HEK293 (cell line): ENCODE measurements around the gene ADRA1B.

Experiments
- KLF10 ChIP-seq: fragments of 450-650 bp; IDR thresholded peaks from 2 replicates; pipeline ENCODE4 v1.5.1; 2018; ENCODE audit warnings: missing biosample characterization, mild to moderate bottlenecking, missing genetic modification characterization
- KLF16 ChIP-seq: fragments of 450-650 bp; formaldehyde crosslinking; IDR thresholded peaks from 2 replicates; pipeline ENCODE4 v1.5.1; 2017; ENCODE audit warnings: missing biosample characterization, missing genetic modification characterization
- SETDB1 ChIP-seq: IDR thresholded peaks from one replicate; pipeline ENCODE4 v1.6.1; 2017; ENCODE audit warnings: mild to moderate bottlenecking, low read length, moderate library complexity, mixed read lengths; ENCODE audit not compliant: insufficient read length
- SP2 ChIP-seq: fragments of 450-650 bp; formaldehyde crosslinking; IDR thresholded peaks from 2 replicates; pipeline ENCODE4 v1.5.1; 2016; ENCODE audit warnings: missing biosample characterization, missing genetic modification characterization
- YY1 ChIP-seq: fragments of 450-650 bp; formaldehyde crosslinking; IDR thresholded peaks from 2 replicates; pipeline ENCODE4 v1.5.1; 2018; ENCODE audit warnings: missing biosample characterization, missing genetic modification characterization
- ZFP69B ChIP-seq: fragments of 450-650 bp; formaldehyde crosslinking; IDR thresholded peaks from 2 replicates; pipeline ENCODE4 v1.5.1; 2016; ENCODE audit warnings: missing biosample characterization, missing genetic modification characterization
- ZNF114 ChIP-seq: fragments of 450-650 bp; formaldehyde crosslinking; IDR thresholded peaks from 2 replicates; pipeline ENCODE4 v1.5.0; 2017; ENCODE audit warnings: missing biosample characterization, missing genetic modification characterization
- ZNF146 ChIP-seq: fragments of 450-650 bp; formaldehyde crosslinking; IDR thresholded peaks from 2 replicates; pipeline ENCODE4 v1.5.1; 2016; ENCODE audit warnings: missing biosample characterization, missing genetic modification characterization
- ZNF157 ChIP-seq: fragments of 450-650 bp; formaldehyde crosslinking; IDR thresholded peaks from 2 replicates; pipeline ENCODE4 v1.5.1; 2016; ENCODE audit warnings: missing biosample characterization, missing genetic modification characterization
- ZNF169 ChIP-seq: fragments of 450-650 bp; formaldehyde crosslinking; IDR thresholded peaks from 2 replicates; pipeline ENCODE4 v1.5.1; 2016; ENCODE audit warnings: missing biosample characterization, missing genetic modification characterization
- ZNF223 ChIP-seq: fragments of 450-650 bp; formaldehyde crosslinking; IDR thresholded peaks from 2 replicates; pipeline ENCODE4 v1.5.1; 2016; ENCODE audit warnings: missing biosample characterization, missing genetic modification characterization
- ZNF266 ChIP-seq: fragments of 450-650 bp; formaldehyde crosslinking; IDR thresholded peaks from 2 replicates; pipeline ENCODE4 v1.5.1; 2016; ENCODE audit warnings: missing biosample characterization, missing genetic modification characterization, low read depth
- ZNF292 ChIP-seq: fragments of 450-650 bp; formaldehyde crosslinking; IDR thresholded peaks from 2 replicates; pipeline ENCODE4 v1.5.1; 2016; ENCODE audit warnings: low read depth, missing biosample characterization, missing genetic modification characterization, borderline replicate concordance
- ZNF37A ChIP-seq: fragments of 450-650 bp; IDR thresholded peaks from 2 replicates; pipeline ENCODE4 v1.5.1; 2018; ENCODE audit warnings: missing biosample characterization, missing genetic modification characterization
- ZNF510 ChIP-seq: fragments of 450-650 bp; formaldehyde crosslinking; IDR thresholded peaks from 2 replicates; pipeline ENCODE4 v1.5.1; 2018; ENCODE audit warnings: mild to moderate bottlenecking, missing genetic modification characterization, missing biosample characterization; ENCODE audit not compliant: insufficient replicate concordance
- ZNF544 ChIP-seq: fragments of 450-650 bp; formaldehyde crosslinking; IDR thresholded peaks from 2 replicates; pipeline ENCODE4 v1.5.0; 2017; ENCODE audit warnings: missing biosample characterization, missing genetic modification characterization
- ZNF560 ChIP-seq: fragments of 450-650 bp; formaldehyde crosslinking; IDR thresholded peaks from 2 replicates; pipeline ENCODE4 v1.5.1; 2017; ENCODE audit warnings: missing biosample characterization, missing genetic modification characterization, borderline replicate concordance
- ZNF585B ChIP-seq: fragments of 450-650 bp; formaldehyde crosslinking; IDR thresholded peaks from 2 replicates; pipeline ENCODE4 v1.5.1; 2016; ENCODE audit warnings: missing biosample characterization, missing genetic modification characterization
- ZNF623 ChIP-seq: fragments of 450-650 bp; formaldehyde crosslinking; IDR thresholded peaks from 2 replicates; pipeline ENCODE4 v1.5.1; 2016; ENCODE audit warnings: missing biosample characterization, missing genetic modification characterization
- ZNF747 ChIP-seq: fragments of 450-650 bp; formaldehyde crosslinking; IDR thresholded peaks from 2 replicates; pipeline ENCODE4 v1.5.1; 2016; ENCODE audit warnings: missing biosample characterization, missing genetic modification characterization
- ZNF76 ChIP-seq: fragments of 450-650 bp; formaldehyde crosslinking; IDR thresholded peaks from 2 replicates; pipeline ENCODE4; 2016; ENCODE audit warnings: low read depth, missing biosample characterization, missing genetic modification characterization, borderline replicate concordance
- ZNF768 ChIP-seq: fragments of 450-650 bp; formaldehyde crosslinking; IDR thresholded peaks from 2 replicates; pipeline ENCODE4 v1.5.1; 2018; ENCODE audit warnings: missing biosample characterization, mild to moderate bottlenecking, missing genetic modification characterization
- ZXDB ChIP-seq: fragments of 450-650 bp; formaldehyde crosslinking; IDR thresholded peaks from 2 replicates; pipeline ENCODE4 v1.5.1; 2016; ENCODE audit warnings: missing biosample characterization, missing genetic modification characterization
- TF ChIP-seq, protein P1 (sequence below): fragments of 450-650 bp; formaldehyde crosslinking; IDR thresholded peaks from 2 replicates; pipeline ENCODE4 v1.5.1; 2016; ENCODE audit warnings: missing biosample characterization, missing genetic modification characterization
- TF ChIP-seq, protein P2 (sequence below): fragments of 450-650 bp; formaldehyde crosslinking; IDR thresholded peaks from 2 replicates; pipeline ENCODE4 v1.5.1; 2016; ENCODE audit warnings: missing biosample characterization, missing genetic modification characterization, borderline replicate concordance
- TF ChIP-seq, protein P3 (sequence below): fragments of 450-650 bp; formaldehyde crosslinking; IDR thresholded peaks from 2 replicates; pipeline ENCODE4 v1.5.1; 2016; ENCODE audit warnings: missing biosample characterization, missing genetic modification characterization
- TF ChIP-seq, protein P4 (sequence below): IDR thresholded peaks from 2 replicates; pipeline ENCODE4 v1.6.1; 2011; ENCODE audit warnings: mild to moderate bottlenecking, low read depth, low read length, borderline replicate concordance
- TF ChIP-seq, protein P5 (sequence below): fragments of 450-650 bp; formaldehyde crosslinking; IDR thresholded peaks from 2 replicates; pipeline ENCODE4 v1.5.1; 2016; ENCODE audit warnings: missing biosample characterization, missing genetic modification characterization
- TF ChIP-seq, protein P6 (sequence below): fragments of 450-650 bp; formaldehyde crosslinking; optimal IDR thresholded peaks from 2 replicates; pipeline ENCODE3; 2016; ENCODE audit warnings: missing biosample characterization, mild to moderate bottlenecking, missing genetic modification characterization

The ADRA1B gene

DNA sequence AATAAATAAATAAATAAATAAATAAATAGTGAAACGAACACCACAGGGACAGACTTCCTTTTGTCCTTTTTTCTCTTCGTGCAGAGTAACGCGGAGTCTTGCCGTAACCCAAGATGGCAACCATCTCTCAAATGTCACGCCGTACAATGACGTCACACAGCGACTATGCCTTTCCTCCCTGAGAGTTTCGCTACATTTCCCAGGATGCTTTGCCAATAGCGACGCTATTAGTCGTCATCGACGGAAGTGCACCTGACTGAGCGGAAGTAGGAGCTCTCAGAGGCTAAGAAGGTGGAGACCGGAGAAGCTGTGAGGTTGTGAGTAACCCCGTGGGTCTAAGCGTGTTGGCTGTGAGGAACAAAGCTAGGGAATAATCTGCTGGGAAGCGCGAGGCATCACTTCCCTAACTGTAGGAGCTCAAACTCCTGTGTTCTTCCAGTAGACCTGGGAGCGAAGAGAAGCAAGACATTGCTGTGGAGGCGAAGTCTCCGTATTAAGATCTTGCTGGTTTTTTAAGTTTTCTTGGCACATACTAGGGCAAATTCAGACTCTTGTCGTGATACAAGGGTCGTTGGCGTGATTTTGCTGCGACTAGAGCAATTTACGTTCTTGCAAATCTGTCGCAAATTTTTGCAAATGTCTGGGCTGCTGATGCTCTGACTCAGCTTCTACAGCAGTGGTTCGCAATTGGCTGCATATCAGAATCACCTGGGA, 92.8 kb downstream of the ADRA1B start, which contains the start of gene TTC1 (continued):
- peak; percentile 85 for TF ChIP-seq YY1 (tag by site-specific recombination)
- TF ChIP-seq ZNF146: peak; percentile 83
- no peak for TF ChIP-seq ZFP69B
- peak; percentile 96 for TF ChIP-seq ZNF76
- no peak for TF ChIP-seq ZNF768 (tag by site-specific recombination)
- TF ChIP-seq SP2 (tag by site-specific recombination): peak; percentile 77
- peak; percentile 99 for TF ChIP-seq ZNF266 (tag by site-specific recombination)
- TF ChIP-seq ZNF585B (tag by site-specific recombination): no peak; the same call in 1 of the 2 replicates
- TF ChIP-seq, protein P1, sequence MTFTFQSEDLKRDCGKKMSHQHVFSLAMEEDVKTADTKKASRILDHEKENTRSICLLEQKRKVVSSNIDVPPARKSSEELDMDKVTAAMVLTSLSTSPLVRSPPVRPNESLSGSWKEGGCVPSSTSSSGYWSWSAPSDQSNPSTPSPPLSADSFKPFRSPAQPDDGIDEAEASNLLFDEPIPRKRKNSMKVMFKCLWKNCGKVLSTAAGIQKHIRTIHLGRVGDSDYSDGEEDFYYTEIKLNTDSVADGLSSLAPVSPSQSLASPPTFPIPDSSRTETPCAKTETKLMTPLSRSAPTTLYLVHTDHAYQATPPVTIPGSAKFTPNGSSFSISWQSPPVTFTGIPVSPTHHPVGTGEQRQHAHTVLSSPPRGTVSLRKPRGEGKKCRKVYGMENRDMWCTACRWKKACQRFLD (tag by site-specific recombination): peak; percentile 98
- TF ChIP-seq, protein P2, sequence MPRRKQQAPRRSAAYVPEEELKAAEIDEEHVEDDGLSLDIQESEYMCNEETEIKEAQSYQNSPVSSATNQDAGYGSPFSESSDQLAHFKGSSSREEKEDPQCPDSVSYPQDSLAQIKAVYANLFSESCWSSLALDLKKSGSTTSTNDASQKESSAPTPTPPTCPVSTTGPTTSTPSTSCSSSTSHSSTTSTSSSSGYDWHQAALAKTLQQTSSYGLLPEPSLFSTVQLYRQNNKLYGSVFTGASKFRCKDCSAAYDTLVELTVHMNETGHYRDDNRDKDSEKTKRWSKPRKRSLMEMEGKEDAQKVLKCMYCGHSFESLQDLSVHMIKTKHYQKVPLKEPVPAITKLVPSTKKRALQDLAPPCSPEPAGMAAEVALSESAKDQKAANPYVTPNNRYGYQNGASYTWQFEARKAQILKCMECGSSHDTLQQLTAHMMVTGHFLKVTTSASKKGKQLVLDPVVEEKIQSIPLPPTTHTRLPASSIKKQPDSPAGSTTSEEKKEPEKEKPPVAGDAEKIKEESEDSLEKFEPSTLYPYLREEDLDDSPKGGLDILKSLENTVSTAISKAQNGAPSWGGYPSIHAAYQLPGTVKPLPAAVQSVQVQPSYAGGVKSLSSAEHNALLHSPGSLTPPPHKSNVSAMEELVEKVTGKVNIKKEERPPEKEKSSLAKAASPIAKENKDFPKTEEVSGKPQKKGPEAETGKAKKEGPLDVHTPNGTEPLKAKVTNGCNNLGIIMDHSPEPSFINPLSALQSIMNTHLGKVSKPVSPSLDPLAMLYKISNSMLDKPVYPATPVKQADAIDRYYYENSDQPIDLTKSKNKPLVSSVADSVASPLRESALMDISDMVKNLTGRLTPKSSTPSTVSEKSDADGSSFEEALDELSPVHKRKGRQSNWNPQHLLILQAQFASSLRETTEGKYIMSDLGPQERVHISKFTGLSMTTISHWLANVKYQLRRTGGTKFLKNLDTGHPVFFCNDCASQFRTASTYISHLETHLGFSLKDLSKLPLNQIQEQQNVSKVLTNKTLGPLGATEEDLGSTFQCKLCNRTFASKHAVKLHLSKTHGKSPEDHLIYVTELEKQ (tag by site-specific recombination): peak; percentile 95; the same call in 1 of the 2 replicates
- TF ChIP-seq ZNF292 (tag by site-specific recombination): peak; percentile 100
- peak; percentile 68; the same call in 1 of the 2 replicates for TF ChIP-seq ZNF157 (tag by site-specific recombination)
- TF ChIP-seq, protein P3, sequence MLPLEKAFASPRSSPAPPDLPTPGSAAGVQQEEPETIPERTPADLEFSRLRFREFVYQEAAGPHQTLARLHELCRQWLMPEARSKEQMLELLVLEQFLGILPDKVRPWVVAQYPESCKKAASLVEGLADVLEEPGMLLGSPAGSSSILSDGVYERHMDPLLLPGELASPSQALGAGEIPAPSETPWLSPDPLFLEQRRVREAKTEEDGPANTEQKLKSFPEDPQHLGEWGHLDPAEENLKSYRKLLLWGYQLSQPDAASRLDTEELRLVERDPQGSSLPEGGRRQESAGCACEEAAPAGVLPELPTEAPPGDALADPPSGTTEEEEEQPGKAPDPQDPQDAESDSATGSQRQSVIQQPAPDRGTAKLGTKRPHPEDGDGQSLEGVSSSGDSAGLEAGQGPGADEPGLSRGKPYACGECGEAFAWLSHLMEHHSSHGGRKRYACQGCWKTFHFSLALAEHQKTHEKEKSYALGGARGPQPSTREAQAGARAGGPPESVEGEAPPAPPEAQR (tag by site-specific recombination): no peak
- TF ChIP-seq, protein P4, sequence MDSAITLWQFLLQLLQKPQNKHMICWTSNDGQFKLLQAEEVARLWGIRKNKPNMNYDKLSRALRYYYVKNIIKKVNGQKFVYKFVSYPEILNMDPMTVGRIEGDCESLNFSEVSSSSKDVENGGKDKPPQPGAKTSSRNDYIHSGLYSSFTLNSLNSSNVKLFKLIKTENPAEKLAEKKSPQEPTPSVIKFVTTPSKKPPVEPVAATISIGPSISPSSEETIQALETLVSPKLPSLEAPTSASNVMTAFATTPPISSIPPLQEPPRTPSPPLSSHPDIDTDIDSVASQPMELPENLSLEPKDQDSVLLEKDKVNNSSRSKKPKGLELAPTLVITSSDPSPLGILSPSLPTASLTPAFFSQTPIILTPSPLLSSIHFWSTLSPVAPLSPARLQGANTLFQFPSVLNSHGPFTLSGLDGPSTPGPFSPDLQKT: no peak
- peak; percentile 99 for TF ChIP-seq ZNF510
- TF ChIP-seq KLF10 (tag by site-specific recombination): no peak
- peak; percentile 97 for TF ChIP-seq ZNF623 (tag by site-specific recombination)
- TF ChIP-seq ZNF114 (tag by site-specific recombination): no peak
- no peak for TF ChIP-seq ZNF544 (tag by site-specific recombination)
- peak; percentile 99 for TF ChIP-seq ZXDB (tag by site-specific recombination)
- TF ChIP-seq ZNF169 (tag by site-specific recombination): no peak
- TF ChIP-seq, protein P5, sequence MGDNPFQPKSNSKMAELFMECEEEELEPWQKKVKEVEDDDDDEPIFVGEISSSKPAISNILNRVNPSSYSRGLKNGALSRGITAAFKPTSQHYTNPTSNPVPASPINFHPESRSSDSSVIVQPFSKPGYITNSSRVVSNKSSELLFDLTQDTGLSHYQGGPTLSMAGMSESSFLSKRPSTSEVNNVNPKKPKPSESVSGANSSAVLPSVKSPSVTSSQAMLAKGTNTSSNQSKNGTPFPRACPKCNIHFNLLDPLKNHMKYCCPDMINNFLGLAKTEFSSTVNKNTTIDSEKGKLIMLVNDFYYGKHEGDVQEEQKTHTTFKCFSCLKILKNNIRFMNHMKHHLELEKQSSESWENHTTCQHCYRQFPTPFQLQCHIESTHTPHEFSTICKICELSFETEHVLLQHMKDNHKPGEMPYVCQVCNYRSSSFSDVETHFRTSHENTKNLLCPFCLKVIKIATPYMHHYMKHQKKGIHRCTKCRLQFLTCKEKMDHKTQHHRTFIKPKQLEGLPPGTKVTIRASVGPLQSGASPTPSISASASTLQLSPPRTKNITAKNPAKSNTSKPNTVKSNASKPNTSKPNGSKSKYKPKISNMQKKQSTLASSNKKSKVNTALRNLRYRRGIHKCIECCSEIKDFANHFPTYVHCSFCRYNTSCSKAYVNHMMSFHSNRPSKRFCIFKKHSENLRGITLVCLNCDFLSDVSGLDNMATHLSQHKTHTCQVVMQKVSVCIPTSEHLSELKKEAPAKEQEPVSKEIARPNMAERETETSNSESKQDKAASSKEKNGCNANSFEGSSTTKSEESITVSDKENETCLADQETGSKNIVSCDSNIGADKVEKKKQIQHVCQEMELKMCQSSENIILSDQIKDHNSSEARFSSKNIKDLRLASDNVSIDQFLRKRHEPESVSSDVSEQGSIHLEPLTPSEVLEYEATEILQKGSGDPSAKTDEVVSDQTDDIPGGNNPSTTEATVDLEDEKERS (tag by site-specific recombination): peak; percentile 46; the same call in 1 of the 2 replicates
- TF ChIP-seq SETDB1: no peak
- TF ChIP-seq ZNF223 (tag by site-specific recombination): peak; percentile 95
- no peak for TF ChIP-seq KLF16 (tag by site-specific recombination)
- TF ChIP-seq ZNF37A (tag by site-specific recombination): no peak
- peak; percentile 100 for TF ChIP-seq ZNF560 (tag by site-specific recombination)
- TF ChIP-seq, protein P6, sequence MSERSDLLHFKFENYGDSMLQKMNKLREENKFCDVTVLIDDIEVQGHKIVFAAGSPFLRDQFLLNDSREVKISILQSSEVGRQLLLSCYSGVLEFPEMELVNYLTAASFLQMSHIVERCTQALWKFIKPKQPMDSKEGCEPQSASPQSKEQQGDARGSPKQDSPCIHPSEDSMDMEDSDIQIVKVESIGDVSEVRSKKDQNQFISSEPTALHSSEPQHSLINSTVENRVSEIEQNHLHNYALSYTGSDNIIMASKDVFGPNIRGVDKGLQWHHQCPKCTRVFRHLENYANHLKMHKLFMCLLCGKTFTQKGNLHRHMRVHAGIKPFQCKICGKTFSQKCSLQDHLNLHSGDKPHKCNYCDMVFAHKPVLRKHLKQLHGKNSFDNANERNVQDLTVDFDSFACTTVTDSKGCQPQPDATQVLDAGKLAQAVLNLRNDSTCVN (tag by site-specific recombination): no peak
- TF ChIP-seq ZNF747 (tag by site-specific recombination): no peak
